Rectal smooth muscle tissue (tissue), 1 donor: ENCODE measurements around the gene SUMF2.
"Not testable (repeated sequence)": the region's sequence is repeated elsewhere in the genome, so short reads cannot be mapped to it uniquely, and the experiment has no call there.

Experiments used
- H3K27ac ChIP-seq: one replicate; pipeline ENCODE4 v1.7.0; 2013; ENCODE audit warnings: low read depth, low read length, inconsistent platforms
- H3K27me3 ChIP-seq: one replicate; pipeline ENCODE4 v1.7.0; 2013; ENCODE audit warnings: low read length; ENCODE audit not compliant: control insufficient read depth, insufficient read depth
- H3K36me3 ChIP-seq: one replicate; pipeline ENCODE4 v1.7.0; 2013; ENCODE audit warnings: low read length; ENCODE audit not compliant: control insufficient read depth, insufficient read depth
- H3K4me1 ChIP-seq: one replicate; pipeline ENCODE4 v1.7.0; 2013; ENCODE audit warnings: low read length; ENCODE audit not compliant: control insufficient read depth, insufficient read depth
- H3K4me3 ChIP-seq: one replicate; pipeline ENCODE4 v1.7.0; 2013; ENCODE audit warnings: low read length
- H3K9ac ChIP-seq: one replicate; pipeline ENCODE4 v1.7.0; 2013; ENCODE audit warnings: low read length

The SUMF2 gene

GRCh38 chr7:56077681-56078080 lies 13.6 kb downstream of the SUMF2 start:
- Histone ChIP-seq H3K4me3 (no peak overlapping the region), H3K27ac (no peak overlapping the region), H3K9ac (no peak overlapping the region), H3K27me3 (no peaks in the 10 kb centered on the region), H3K36me3 (peaks cover 6% of the 10 kb centered on the region), H3K4me1 (peaks cover 16% of the 10 kb centered on the region)

GRCh38 chr7:56078196-56078595 lies 14.1 kb downstream of the SUMF2 start:
- H3K36me3 ChIP-seq, result peaks cover 2% of the 10 kb centered on the region
- H3K27me3 ChIP-seq, result no peaks in the 10 kb centered on the region
- H3K4me1 ChIP-seq, result peaks cover 19% of the 10 kb centered on the region
- peak overlapping the region; percentile 79 for H3K27ac ChIP-seq
- H3K4me3 ChIP-seq, result no peak overlapping the region
- H3K9ac ChIP-seq, result no peak overlapping the region

GRCh38 chr7:56079450-56080185 lies 15.5 kb downstream of the SUMF2 start:
- Histone ChIP-seq H3K9ac (no peak overlapping the region), H3K4me1 (peaks cover 26% of the 10 kb centered on the region), H3K27ac (peak overlapping the region; percentile 79), H3K27me3 (no peaks in the 10 kb centered on the region), H3K4me3 (peak overlapping the region; percentile 1), H3K36me3 (peaks cover 2% of the 10 kb centered on the region)

GRCh38 chr7:56080726-56081435 lies 16.8 kb downstream of the SUMF2 start:
- H3K27ac ChIP-seq, result peak overlapping the region; percentile 79
- H3K9ac ChIP-seq, H3K27me3 ChIP-seq, H3K36me3 ChIP-seq, H3K4me3 ChIP-seq: not testable (repeated sequence)
- peaks cover 26% of the 10 kb centered on the region for H3K4me1 ChIP-seq

GRCh38 chr7:56081626-56082340 lies 17.7 kb downstream of the SUMF2 start:
- H3K9ac ChIP-seq, result no peak overlapping the region

GRCh38 chr7:56083150-56083785 lies 19.2 kb downstream of the SUMF2 start:
- H3K4me3 ChIP-seq, result no peak overlapping the region
- peaks cover 5% of the 10 kb centered on the region for H3K36me3 ChIP-seq
- H3K27me3 ChIP-seq, result no peaks in the 10 kb centered on the region
- H3K27ac ChIP-seq, result peak overlapping the region; percentile 62
- H3K4me1 ChIP-seq, result peaks cover 26% of the 10 kb centered on the region
- H3K9ac ChIP-seq, result no peak overlapping the region

More at GRCh38 chr7:56081626-56082340, 17.7 kb downstream of the SUMF2 start:
- Histone ChIP-seq H3K4me3 (no peak overlapping the region), H3K27ac (no peak overlapping the region), H3K27me3 (no peaks in the 10 kb centered on the region), H3K4me1 (peaks cover 26% of the 10 kb centered on the region), H3K36me3 (peaks cover 5% of the 10 kb centered on the region)

- Histone ChIP-seq H3K27ac (no peak overlapping the region), H3K4me3 (no peak overlapping the region), H3K9ac (no peak overlapping the region), H3K36me3 (peaks cover 3% of the 10 kb centered on the region), H3K4me1 (peaks cover 14% of the 10 kb centered on the region), H3K27me3 (no peaks in the 10 kb centered on the region)
Measured at GRCh38 chr7:56086761-56087160, 22.7 kb downstream of the SUMF2 start.

- no peaks in the 10 kb centered on the region for H3K27me3 ChIP-seq
- no peak overlapping the region for H3K9ac ChIP-seq
- no peak overlapping the region for H3K27ac ChIP-seq
- H3K4me1 ChIP-seq, result peaks cover 19% of the 10 kb centered on the region
- peaks cover 3% of the 10 kb centered on the region for H3K36me3 ChIP-seq
- H3K4me3 ChIP-seq, result no peak overlapping the region
Measured at GRCh38 chr7:56087445-56087844, 23.4 kb downstream of the SUMF2 start.

GRCh38 chr7:56091591-56091990 lies 27.5 kb downstream of the SUMF2 start:
- H3K36me3 ChIP-seq, result peaks cover 3% of the 10 kb centered on the region
- peak overlapping the region; percentile 27 for H3K4me3 ChIP-seq
- H3K4me1 ChIP-seq, result peaks cover 13% of the 10 kb centered on the region
- H3K9ac ChIP-seq, result no peak overlapping the region
- H3K27me3 ChIP-seq, result no peaks in the 10 kb centered on the region
- H3K27ac ChIP-seq, result peak overlapping the region; percentile 96

GRCh38 chr7:56092388-56092787 lies 28.3 kb downstream of the SUMF2 start:
- Histone ChIP-seq H3K4me3 (peak overlapping the region; percentile 44), H3K27ac (peak overlapping the region; percentile 96), H3K4me1 (peaks cover 13% of the 10 kb centered on the region)
- H3K9ac ChIP-seq, H3K27me3 ChIP-seq, H3K36me3 ChIP-seq: not testable (repeated sequence)

- no peak within 1 kb of the TSS for H3K9ac ChIP-seq
- H3K36me3 ChIP-seq, result no peaks in the 10 kb centered on the region
- peak within 1 kb of the TSS; percentile 96 for H3K27ac ChIP-seq
- peak within 1 kb of the TSS; percentile 44 for H3K4me3 ChIP-seq
- H3K4me1 ChIP-seq, result peaks cover 13% of the 10 kb centered on the region
- no peaks in the 10 kb centered on the region for H3K27me3 ChIP-seq
Measured at GRCh38 chr7:56092789-56093531, 28.9 kb downstream of the SUMF2 start, which contains the start of gene PHKG1. Gene PHKG1, minus strand, starts transcription at chr7:56092952. Its CDS starts 4,011 bp downstream, at chr7:56088941.
